Measurements from ENCODE around the gene CRY1. TPM values are rescaled to one million over a fixed set of nuclear protein-coding genes. Genes with fewer than 3 reads are reported as not detected.

Gene CRY1
- total and polyA plus RNA-seq, 9 of the 15 experiments (the other 6 are each of a cell fraction or from before 2014, with no cell fraction given), result 8.7 to 33.3 (median 25.2) TPM

GRCh38 chr12:107094183-107094448 is 767 bp upstream of the CRY1 start (continued):
- TF ChIP-seq FOXP1 (CRISPR knock-in tag; IDR thresholded peaks at IDR 0.05) (no peak), NFXL1 (CRISPR knock-in tag; IDR thresholded peaks at IDR 0.05) (no peak), RREB1 (CRISPR knock-in tag; IDR thresholded peaks at IDR 0.05) (no peak), TEAD2 (tag; IDR thresholded peaks at IDR 0.05) (no peak), NR2C2 (CRISPR knock-in tag; IDR thresholded peaks at IDR 0.05) (no peak), NR2C2 (tag; IDR thresholded peaks at IDR 0.05) (0 out of 2 replicates have a peak, but pooled peaks have one; percentile 39), ZKSCAN3 (CRISPR knock-in tag; IDR thresholded peaks at IDR 0.05) (no peak), TFAM (CRISPR knock-in tag; conservative IDR thresholded peaks at IDR 0.05) (no peak), CEBPG (CRISPR knock-in tag; IDR thresholded peaks at IDR 0.05) (no peak), CEBPG (tag; conservative IDR thresholded peaks at IDR 0.05 in 1 of 2, IDR thresholded peaks at IDR 0.05 in 1 of 2) (no peak), ATF1 (CRISPR knock-in tag; IDR thresholded peaks at IDR 0.05) (no peak), ATF1 (tag; IDR thresholded peaks at IDR 0.05) (no peak), E2F8 (IDR thresholded peaks at IDR 0.05; ENCODE audit: low read depth, partially characterized antibody) (no peak), TSHZ1 (CRISPR knock-in tag; IDR thresholded peaks at IDR 0.05) (no peak), CBX3 (IDR thresholded peaks at IDR 0.05; ENCODE audit: borderline replicate concordance in 1 of 2, low read length in 2 of 2) (0 out of 3 replicates have a peak, but pooled peaks of 1 of the 2 experiments have one; percentile 9), L3MBTL2 (IDR thresholded peaks at IDR 0.05) (0 out of 2 replicates have a peak, but pooled peaks have one; percentile 9), ZNF449 (CRISPR knock-in tag; IDR thresholded peaks at IDR 0.05) (no peak)

Data from K562 (cell line).